Bronchial epithelial cell (primary cell): ENCODE data around the gene ZBTB34. TPM values are rescaled to one million over a fixed set of nuclear protein-coding genes. Genes with fewer than 3 reads are reported as not detected.
"Not testable (repeated sequence)": the region's sequence is repeated elsewhere in the genome, so short reads cannot be mapped to it uniquely, and the experiment has no call there.

ENCODE experiments used
- DNase-seq: peaks from one replicate; pipeline ENCODE4 v3.0.0-alpha.2; 2010; ENCODE audit warnings: low read depth
- FAIRE-seq: peaks from 2 replicates; lab custom pipeline; 2011; peaks lifted over from hg19 to GRCh38; lab: Jason Lieb, UNC
- H3K27me3 ChIP-seq: 2 replicates; pipeline ENCODE4 v1.5.1; 2011; ENCODE audit warnings: low read length; ENCODE audit not compliant: control insufficient read depth, insufficient read depth
- H3K36me3 ChIP-seq: 2 replicates; pipeline ENCODE4 v1.5.1; 2011; ENCODE audit warnings: low read length; ENCODE audit not compliant: control insufficient read depth, insufficient read depth
- H3K4me3 ChIP-seq: 2 replicates; pipeline ENCODE4 v1.5.1; 2011; ENCODE audit warnings: mild to moderate bottlenecking, low read depth, low read length, control low read depth
- total RNA-seq: library from RNA; depleted of rRNA; stranded (reverse); fragments of >200 nt; gene quantifications from 2 replicates; pipeline ENCODE4 v1.2.1, GENCODE V29; 2014
- TF ChIP-seq, protein P1 (sequence below): IDR thresholded peaks from 2 replicates; pipeline ENCODE4 v1.5.1; 2011; ENCODE audit warnings: mild to moderate bottlenecking, moderate library complexity, low read length, control low read depth, inconsistent platforms; ENCODE audit not compliant: insufficient read depth, severe bottlenecking

Gene ZBTB34
- total RNA-seq, 1 donor from 2014 or later: 6.6 TPM

DNA sequence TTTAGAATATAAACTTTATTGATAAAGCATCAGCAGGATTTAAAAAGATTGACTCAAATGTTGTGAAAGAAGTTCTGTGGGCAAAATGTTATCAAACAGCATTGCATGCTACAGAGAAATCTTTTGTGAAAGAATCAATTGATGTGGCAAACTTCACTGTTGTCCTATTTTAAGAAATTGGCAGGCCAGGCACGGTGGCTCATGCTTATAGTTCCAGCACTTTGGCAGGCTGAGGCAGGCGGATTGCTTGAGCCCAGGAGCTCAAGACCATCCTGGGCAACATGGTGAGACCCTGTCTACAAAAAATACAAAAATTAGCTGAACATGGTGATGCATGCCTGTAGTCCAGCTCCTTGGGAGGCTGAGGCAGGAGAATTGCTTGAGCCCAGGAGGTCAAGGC lies 38.2 kb upstream of the ZBTB34 start:
- no peak for DNase-seq
- Histone ChIP-seq H3K27me3 (no peaks in the 10 kb centered on the region), H3K36me3 (no peaks in the 10 kb centered on the region), H3K4me3 (no peak overlapping the region)
- TF ChIP-seq, protein P1, sequence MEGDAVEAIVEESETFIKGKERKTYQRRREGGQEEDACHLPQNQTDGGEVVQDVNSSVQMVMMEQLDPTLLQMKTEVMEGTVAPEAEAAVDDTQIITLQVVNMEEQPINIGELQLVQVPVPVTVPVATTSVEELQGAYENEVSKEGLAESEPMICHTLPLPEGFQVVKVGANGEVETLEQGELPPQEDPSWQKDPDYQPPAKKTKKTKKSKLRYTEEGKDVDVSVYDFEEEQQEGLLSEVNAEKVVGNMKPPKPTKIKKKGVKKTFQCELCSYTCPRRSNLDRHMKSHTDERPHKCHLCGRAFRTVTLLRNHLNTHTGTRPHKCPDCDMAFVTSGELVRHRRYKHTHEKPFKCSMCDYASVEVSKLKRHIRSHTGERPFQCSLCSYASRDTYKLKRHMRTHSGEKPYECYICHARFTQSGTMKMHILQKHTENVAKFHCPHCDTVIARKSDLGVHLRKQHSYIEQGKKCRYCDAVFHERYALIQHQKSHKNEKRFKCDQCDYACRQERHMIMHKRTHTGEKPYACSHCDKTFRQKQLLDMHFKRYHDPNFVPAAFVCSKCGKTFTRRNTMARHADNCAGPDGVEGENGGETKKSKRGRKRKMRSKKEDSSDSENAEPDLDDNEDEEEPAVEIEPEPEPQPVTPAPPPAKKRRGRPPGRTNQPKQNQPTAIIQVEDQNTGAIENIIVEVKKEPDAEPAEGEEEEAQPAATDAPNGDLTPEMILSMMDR: no peak
- no peak for FAIRE-seq

DNA sequence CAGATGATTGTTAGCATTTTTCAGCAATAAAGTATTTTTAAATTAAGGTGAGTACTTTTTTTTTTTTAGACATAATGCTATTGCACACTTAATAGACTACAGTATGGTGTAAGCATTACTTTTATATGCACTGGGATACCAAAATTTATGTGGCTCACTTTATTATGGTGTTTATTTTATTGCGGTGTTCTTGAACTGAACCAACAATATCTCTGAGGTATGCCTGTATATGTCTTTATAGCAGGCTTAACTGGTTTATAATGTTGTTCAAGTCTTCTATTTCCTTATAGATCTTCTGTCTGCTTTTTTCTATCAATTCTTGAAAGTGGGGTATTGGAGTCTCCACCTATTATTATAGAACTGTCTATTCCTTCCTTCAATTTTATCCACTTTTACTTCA lies 37.6 kb upstream of the ZBTB34 start:
- no peak for DNase-seq
- Histone ChIP-seq H3K36me3 (no peaks in the 10 kb centered on the region), H3K27me3 (no peaks in the 10 kb centered on the region), H3K4me3 (no peak overlapping the region)
- no peak for FAIRE-seq
- TF ChIP-seq, protein P1: no peak

DNA sequence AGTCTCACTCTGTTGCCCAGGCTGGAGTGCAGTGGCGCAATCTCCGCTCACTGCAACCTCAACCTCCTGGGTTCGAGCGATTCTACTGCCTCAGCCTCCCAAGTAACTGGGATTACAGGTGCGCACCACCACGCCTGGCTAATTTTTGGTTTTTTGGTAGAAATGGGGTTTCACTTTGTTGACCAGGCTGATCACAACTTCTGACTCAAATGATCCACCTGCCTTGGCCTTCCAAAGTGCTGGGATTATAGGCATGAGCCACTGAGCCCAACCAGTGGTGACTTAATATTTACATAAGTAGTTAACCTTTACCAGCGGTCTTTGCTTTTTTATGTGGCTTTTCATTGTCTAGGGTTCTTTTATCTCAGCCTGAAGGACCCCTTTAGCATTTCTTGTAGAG lies 36.4 kb upstream of the ZBTB34 start:
- not testable (repeated sequence) for H3K27me3 ChIP-seq, FAIRE-seq, H3K36me3 ChIP-seq, DNase-seq, H3K4me3 ChIP-seq

DNA sequence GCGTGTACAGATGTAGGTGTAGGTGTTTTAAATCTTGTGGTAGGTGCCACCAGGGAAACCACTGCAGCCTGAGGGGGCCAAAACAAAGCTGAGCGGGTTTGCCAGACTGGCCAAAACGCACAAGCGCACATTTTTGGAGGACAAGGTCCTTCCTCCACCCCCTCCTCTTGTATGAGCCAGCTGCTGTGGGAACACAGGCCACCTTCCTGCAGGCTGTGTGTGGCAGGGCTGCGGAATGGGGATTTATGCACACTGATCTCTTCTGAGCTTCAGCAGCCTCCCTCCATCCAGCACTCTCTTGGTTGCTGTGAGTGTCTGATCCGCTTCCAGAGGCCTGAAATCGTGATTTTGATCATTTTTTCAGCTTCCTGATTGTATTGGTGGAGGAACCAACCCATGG lies 33.2 kb upstream of the ZBTB34 start:
- H3K27me3 ChIP-seq: no peaks in the 10 kb centered on the region
- TF ChIP-seq, protein P1: no peak
- no peak for FAIRE-seq
- DNase-seq: no peak
- no peak overlapping the region for H3K4me3 ChIP-seq
- no peaks in the 10 kb centered on the region for H3K36me3 ChIP-seq

DNA sequence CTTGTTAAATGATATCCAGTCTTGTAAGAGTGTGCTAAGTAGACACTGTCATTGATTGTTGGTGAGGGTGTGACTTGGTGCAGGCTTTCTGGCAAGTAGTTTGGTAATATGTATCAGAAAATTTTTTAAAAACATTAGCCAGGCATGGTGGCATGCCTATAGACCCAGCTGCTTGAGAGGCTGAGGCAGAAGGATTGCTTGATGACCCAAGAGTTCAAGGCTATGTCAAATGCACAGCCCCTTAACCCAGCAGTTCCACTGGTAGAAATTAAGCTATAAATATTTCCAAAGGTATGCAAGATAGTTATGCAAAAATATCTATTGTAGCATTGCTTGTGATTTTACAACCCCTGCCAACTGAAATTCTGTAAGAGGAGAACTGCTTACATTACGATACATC lies 31.4 kb upstream of the ZBTB34 start:
- TF ChIP-seq, protein P1: no peak
- DNase-seq (no peak), FAIRE-seq (no peak)
- H3K36me3 ChIP-seq: peaks cover 7% of the 10 kb centered on the region
- no peak overlapping the region for H3K4me3 ChIP-seq
- H3K27me3 ChIP-seq: no peaks in the 10 kb centered on the region

DNA sequence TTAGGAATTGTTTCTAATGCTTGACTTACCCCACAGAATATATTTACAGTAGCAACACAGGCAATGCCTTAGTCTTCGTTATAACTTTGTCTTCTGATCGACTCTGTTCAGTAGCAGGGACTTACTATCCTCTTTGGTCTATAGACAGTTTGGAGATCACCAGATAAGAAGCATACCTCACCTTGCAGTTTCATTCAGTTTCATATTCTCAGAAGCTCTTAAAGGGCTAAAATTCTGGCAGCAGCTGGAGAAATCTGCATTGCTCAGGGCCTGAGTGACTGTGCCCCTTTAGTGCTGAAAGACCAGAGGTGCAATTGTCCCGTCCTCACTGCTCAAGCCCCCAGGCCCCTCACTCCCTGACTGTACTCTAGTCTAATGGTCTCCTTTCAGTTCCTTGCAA lies 29.6 kb upstream of the ZBTB34 start:
- no peak for DNase-seq
- Histone ChIP-seq H3K4me3 (no peak overlapping the region), H3K27me3 (no peaks in the 10 kb centered on the region), H3K36me3 (peaks cover 7% of the 10 kb centered on the region)
- FAIRE-seq: no peak
- TF ChIP-seq, protein P1: no peak
